ENCODE results near the gene PTGES2. TPM values are rescaled to one million over a fixed set of nuclear protein-coding genes. Genes with fewer than 3 reads are reported as not detected.

The PTGES2 gene
- polyA plus RNA-seq, 1 of the 3 experiments (the other 2 are of a cell fraction): 141 TPM

DNA sequence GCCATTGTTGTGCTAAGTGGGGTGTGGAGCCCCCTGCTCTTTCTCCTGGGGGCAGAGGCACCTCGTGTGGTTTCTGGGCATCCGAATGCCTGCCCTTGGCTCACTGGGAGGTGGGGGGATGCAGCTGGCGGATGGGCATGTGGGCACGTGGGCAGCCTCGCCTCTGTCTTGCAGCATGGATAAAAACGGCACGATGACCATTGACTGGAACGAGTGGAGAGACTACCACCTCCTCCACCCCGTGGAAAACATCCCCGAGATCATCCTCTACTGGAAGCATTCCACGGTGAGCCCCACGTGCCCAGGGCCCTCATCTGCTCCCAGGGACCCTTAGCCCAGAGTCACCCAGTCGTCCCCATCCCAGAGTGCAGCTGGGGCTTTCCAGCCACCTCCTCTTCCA lies 25.3 kb downstream of the PTGES2 start:
- no peak for DNase-seq
- Histone ChIP-seq H3K79me2 (ENCODE audit: insufficient read depth) (peaks cover 41% of the 10 kb centered on the region; the same call in 1 of the 2 replicates), H4K20me1 (ENCODE audit: insufficient read depth) (0 out of 2 replicates have a peak, but pooled peaks cover 5% of the 10 kb centered on the region), H3K9me2 (no peaks in the 10 kb centered on the region), H3K36me3 (replicated peaks in 1 of 2; ENCODE audit: control insufficient read depth in 1 of 2, insufficient read depth in 2 of 2, low read length in 1 of 2) (peaks cover 12 to 52% of the 10 kb centered on the region in 2 experiments), H2AFZ (ENCODE audit: low read depth) (no peak overlapping the region), H3K9me3 (no peaks in the 10 kb centered on the region), H3K4me2 (no peak overlapping the region), H3K27ac (ENCODE audit: low read depth in 2 of 2, low read length in 1 of 2) (no peak overlapping the region), H3F3A (replicated peaks; ENCODE audit: insufficient read depth) (no peaks in the 10 kb centered on the region), H3K4me3 (ENCODE audit: low read depth in 2 of 2, low read length in 1 of 2) (no peak overlapping the region), H3K4me1 (ENCODE audit: control insufficient read depth in 1 of 2, insufficient read depth in 2 of 2, low read depth in 1 of 2, low read length in 1 of 2) (peaks cover 22 to 30% of the 10 kb centered on the region in 2 experiments; a peak in 3 of 4 replicates), H3K27me3 (ENCODE audit: insufficient read depth) (no peaks in the 10 kb centered on the region), H3K9ac (no peak overlapping the region)
- POLR2A ChIA-PET: no interaction called here
- WGBS (ENCODE audit: low lambda C conversion rate): 88% methylated on average over 1 of the region's 13 CpGs
- CTCF ChIA-PET: interaction anchor here (1.5 to 18.8 kb wide), 3 partner anchors 13 to 160 kb away, joined by 5 to 246 read pairs (median 6); no protein-coding TSS in a partner anchor
- TF ChIP-seq JUND (IDR thresholded peaks at IDR 0.05) (no peak), NRF1 (IDR thresholded peaks at IDR 0.05; ENCODE audit: low read depth, low read length) (no peak), EP300 (IDR thresholded peaks at IDR 0.05; ENCODE audit: borderline replicate concordance in 1 of 2, low read depth in 1 of 2, low read length in 1 of 2) (no peak), CHD2 (IDR thresholded peaks at IDR 0.05; ENCODE audit: low read length, partially characterized antibody) (no peak), FOSL2 (IDR thresholded peaks at IDR 0.05; ENCODE audit: borderline replicate concordance, low read depth) (no peak), TCF12 (IDR thresholded peaks at IDR 0.05) (no peak), YY1 (IDR thresholded peaks at IDR 0.05; ENCODE audit: low read depth) (no peak), MEF2A (IDR thresholded peaks at IDR 0.05; ENCODE audit: borderline replicate concordance, low read depth) (no peak), RCOR1 (IDR thresholded peaks at IDR 0.05; ENCODE audit: low read length) (no peak), POLR2AphosphoS5 (IDR thresholded peaks at IDR 0.05; ENCODE audit: low read depth, low read length) (no peak), MXI1 (IDR thresholded peaks at IDR 0.05; ENCODE audit: low read depth, low read length) (no peak), TEAD4 (IDR thresholded peaks at IDR 0.05; ENCODE audit: borderline replicate concordance, insufficient read depth) (no peak)
- TF ChIP-seq, protein P1, sequence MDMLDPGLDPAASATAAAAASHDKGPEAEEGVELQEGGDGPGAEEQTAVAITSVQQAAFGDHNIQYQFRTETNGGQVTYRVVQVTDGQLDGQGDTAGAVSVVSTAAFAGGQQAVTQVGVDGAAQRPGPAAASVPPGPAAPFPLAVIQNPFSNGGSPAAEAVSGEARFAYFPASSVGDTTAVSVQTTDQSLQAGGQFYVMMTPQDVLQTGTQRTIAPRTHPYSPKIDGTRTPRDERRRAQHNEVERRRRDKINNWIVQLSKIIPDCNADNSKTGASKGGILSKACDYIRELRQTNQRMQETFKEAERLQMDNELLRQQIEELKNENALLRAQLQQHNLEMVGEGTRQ (IDR thresholded peaks at IDR 0.05; ENCODE audit: borderline replicate concordance, low read depth, low read length): no peak
- TF ChIP-seq, protein P2, sequence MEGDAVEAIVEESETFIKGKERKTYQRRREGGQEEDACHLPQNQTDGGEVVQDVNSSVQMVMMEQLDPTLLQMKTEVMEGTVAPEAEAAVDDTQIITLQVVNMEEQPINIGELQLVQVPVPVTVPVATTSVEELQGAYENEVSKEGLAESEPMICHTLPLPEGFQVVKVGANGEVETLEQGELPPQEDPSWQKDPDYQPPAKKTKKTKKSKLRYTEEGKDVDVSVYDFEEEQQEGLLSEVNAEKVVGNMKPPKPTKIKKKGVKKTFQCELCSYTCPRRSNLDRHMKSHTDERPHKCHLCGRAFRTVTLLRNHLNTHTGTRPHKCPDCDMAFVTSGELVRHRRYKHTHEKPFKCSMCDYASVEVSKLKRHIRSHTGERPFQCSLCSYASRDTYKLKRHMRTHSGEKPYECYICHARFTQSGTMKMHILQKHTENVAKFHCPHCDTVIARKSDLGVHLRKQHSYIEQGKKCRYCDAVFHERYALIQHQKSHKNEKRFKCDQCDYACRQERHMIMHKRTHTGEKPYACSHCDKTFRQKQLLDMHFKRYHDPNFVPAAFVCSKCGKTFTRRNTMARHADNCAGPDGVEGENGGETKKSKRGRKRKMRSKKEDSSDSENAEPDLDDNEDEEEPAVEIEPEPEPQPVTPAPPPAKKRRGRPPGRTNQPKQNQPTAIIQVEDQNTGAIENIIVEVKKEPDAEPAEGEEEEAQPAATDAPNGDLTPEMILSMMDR (IDR thresholded peaks at IDR 0.05): no peak
- TF ChIP-seq, protein P3, sequence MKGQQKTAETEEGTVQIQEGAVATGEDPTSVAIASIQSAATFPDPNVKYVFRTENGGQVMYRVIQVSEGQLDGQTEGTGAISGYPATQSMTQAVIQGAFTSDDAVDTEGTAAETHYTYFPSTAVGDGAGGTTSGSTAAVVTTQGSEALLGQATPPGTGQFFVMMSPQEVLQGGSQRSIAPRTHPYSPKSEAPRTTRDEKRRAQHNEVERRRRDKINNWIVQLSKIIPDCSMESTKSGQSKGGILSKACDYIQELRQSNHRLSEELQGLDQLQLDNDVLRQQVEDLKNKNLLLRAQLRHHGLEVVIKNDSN (IDR thresholded peaks at IDR 0.05; ENCODE audit: borderline replicate concordance, low read depth): no peak
- TF ChIP-seq, protein P4, sequence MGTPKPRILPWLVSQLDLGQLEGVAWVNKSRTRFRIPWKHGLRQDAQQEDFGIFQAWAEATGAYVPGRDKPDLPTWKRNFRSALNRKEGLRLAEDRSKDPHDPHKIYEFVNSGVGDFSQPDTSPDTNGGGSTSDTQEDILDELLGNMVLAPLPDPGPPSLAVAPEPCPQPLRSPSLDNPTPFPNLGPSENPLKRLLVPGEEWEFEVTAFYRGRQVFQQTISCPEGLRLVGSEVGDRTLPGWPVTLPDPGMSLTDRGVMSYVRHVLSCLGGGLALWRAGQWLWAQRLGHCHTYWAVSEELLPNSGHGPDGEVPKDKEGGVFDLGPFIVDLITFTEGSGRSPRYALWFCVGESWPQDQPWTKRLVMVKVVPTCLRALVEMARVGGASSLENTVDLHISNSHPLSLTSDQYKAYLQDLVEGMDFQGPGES (IDR thresholded peaks at IDR 0.05; ENCODE audit: low read depth, low read length): no peak
- TF ChIP-seq, protein P5, sequence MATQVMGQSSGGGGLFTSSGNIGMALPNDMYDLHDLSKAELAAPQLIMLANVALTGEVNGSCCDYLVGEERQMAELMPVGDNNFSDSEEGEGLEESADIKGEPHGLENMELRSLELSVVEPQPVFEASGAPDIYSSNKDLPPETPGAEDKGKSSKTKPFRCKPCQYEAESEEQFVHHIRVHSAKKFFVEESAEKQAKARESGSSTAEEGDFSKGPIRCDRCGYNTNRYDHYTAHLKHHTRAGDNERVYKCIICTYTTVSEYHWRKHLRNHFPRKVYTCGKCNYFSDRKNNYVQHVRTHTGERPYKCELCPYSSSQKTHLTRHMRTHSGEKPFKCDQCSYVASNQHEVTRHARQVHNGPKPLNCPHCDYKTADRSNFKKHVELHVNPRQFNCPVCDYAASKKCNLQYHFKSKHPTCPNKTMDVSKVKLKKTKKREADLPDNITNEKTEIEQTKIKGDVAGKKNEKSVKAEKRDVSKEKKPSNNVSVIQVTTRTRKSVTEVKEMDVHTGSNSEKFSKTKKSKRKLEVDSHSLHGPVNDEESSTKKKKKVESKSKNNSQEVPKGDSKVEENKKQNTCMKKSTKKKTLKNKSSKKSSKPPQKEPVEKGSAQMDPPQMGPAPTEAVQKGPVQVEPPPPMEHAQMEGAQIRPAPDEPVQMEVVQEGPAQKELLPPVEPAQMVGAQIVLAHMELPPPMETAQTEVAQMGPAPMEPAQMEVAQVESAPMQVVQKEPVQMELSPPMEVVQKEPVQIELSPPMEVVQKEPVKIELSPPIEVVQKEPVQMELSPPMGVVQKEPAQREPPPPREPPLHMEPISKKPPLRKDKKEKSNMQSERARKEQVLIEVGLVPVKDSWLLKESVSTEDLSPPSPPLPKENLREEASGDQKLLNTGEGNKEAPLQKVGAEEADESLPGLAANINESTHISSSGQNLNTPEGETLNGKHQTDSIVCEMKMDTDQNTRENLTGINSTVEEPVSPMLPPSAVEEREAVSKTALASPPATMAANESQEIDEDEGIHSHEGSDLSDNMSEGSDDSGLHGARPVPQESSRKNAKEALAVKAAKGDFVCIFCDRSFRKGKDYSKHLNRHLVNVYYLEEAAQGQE (IDR thresholded peaks at IDR 0.05; ENCODE audit: low read depth, low read length): no peak
- TF ChIP-seq, protein P6, sequence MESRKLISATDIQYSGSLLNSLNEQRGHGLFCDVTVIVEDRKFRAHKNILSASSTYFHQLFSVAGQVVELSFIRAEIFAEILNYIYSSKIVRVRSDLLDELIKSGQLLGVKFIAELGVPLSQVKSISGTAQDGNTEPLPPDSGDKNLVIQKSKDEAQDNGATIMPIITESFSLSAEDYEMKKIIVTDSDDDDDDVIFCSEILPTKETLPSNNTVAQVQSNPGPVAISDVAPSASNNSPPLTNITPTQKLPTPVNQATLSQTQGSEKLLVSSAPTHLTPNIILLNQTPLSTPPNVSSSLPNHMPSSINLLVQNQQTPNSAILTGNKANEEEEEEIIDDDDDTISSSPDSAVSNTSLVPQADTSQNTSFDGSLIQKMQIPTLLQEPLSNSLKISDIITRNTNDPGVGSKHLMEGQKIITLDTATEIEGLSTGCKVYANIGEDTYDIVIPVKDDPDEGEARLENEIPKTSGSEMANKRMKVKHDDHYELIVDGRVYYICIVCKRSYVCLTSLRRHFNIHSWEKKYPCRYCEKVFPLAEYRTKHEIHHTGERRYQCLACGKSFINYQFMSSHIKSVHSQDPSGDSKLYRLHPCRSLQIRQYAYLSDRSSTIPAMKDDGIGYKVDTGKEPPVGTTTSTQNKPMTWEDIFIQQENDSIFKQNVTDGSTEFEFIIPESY (IDR thresholded peaks at IDR 0.05; ENCODE audit: borderline replicate concordance, low read depth): no peak
- TF ChIP-seq, protein P7, sequence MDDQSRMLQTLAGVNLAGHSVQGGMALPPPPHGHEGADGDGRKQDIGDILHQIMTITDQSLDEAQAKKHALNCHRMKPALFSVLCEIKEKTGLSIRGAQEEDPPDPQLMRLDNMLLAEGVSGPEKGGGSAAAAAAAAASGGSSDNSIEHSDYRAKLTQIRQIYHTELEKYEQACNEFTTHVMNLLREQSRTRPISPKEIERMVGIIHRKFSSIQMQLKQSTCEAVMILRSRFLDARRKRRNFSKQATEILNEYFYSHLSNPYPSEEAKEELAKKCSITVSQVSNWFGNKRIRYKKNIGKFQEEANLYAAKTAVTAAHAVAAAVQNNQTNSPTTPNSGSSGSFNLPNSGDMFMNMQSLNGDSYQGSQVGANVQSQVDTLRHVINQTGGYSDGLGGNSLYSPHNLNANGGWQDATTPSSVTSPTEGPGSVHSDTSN (IDR thresholded peaks at IDR 0.05): no peak
